ENCODE results near the gene ATP1A4. TPM values are rescaled to one million over a fixed set of nuclear protein-coding genes. Genes with fewer than 3 reads are reported as not detected.

Gene ATP1A4
- total RNA-seq, 1 donor from 2014 or later, result under 0.01 TPM

DNA sequence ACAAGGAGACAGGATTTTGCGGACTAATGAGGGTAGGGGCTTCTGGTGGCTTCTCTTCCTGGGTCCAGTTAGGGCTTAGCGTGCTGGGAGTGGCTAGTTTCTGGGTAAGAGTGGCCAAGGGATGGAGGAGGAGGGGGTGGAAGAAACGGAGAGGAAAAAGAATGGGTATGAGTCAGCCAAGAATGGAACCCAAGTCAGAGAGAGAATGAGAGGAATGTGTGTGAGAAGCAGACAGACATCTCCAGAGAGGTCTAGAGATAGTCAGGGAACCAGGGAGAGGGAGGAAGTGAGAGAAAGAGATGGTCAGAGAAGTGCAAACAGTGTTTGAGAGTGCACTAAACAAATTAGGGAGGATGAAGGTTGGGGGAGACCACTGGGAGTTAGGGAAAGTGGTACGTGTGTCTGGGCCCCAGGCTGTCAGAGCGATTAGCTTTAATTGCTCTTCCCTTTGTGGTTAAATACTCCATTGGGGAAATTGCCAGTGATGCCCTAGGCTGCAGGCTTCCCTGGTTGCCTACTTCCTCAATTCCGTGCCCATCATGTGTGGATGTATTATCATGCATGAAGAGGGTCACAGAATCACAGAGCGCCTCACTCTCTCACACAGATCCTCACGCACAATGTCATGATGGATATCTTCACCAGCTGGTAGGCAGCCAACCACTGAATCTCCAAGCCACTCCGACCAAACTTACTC is 55.2 kb downstream of the ATP1A4 start:
- H3K27ac ChIP-seq (ENCODE audit: low read depth, low read length), result peak overlapping the region; percentile 88
- peaks cover 14 to 26% (median 19%) of the 10 kb centered on the region in 3 donors for H3K36me3 ChIP-seq (ENCODE audit: control insufficient read depth in 3 of 3, insufficient read depth in 3 of 3, low read length in 3 of 3)
- no peaks in the 10 kb centered on the region for H3K9me3 ChIP-seq (ENCODE audit: control insufficient read depth in 3 of 3, low read length in 3 of 3)
- H3K4me3 ChIP-seq (ENCODE audit: low read length in 3 of 3), result peak overlapping the region; percentile 73 to 88 (median 83)
- H3K27me3 ChIP-seq (ENCODE audit: control insufficient read depth in 3 of 3, insufficient read depth in 3 of 3, low read length in 3 of 3), result no peaks in the 10 kb centered on the region
- peaks cover 57 to 70% (median 68%) of the 10 kb centered on the region in 3 donors for H3K4me1 ChIP-seq (ENCODE audit: control insufficient read depth in 3 of 3, insufficient read depth in 3 of 3, low read length in 3 of 3)
- peak overlapping the region; percentile 85 to 92 (median 91) for H3K9ac ChIP-seq (ENCODE audit: low read depth in 1 of 3, low read length in 3 of 3)

- Histone ChIP-seq H3K27me3 (ENCODE audit: control insufficient read depth in 3 of 3, insufficient read depth in 3 of 3, low read length in 3 of 3) (no peaks in the 10 kb centered on the region), H3K4me1 (ENCODE audit: control insufficient read depth in 3 of 3, insufficient read depth in 3 of 3, low read length in 3 of 3) (peaks cover 57 to 70% (median 66%) of the 10 kb centered on the region in 3 donors), H3K9ac (ENCODE audit: low read depth in 1 of 3, low read length in 3 of 3) (peak overlapping the region in 1 of 3 donors; percentile 3), H3K36me3 (ENCODE audit: control insufficient read depth in 3 of 3, insufficient read depth in 3 of 3, low read length in 3 of 3) (peaks cover 12 to 25% (median 15%) of the 10 kb centered on the region in 3 donors), H3K9me3 (ENCODE audit: control insufficient read depth in 3 of 3, low read length in 3 of 3) (no peaks in the 10 kb centered on the region), H3K4me3 (ENCODE audit: low read length in 3 of 3) (peak overlapping the region in 1 of 3 donors; percentile 27), H3K27ac (ENCODE audit: low read depth, low read length) (peak overlapping the region; percentile 88)
These were observed 55.8 kb downstream of the ATP1A4 start for GRCh38 chr1:160207118-160207650.

- Histone ChIP-seq H3K9me3 (ENCODE audit: control insufficient read depth in 3 of 3, low read length in 3 of 3) (no peaks in the 10 kb centered on the region), H3K27ac (ENCODE audit: low read depth, low read length) (peak overlapping the region; percentile 88), H3K4me1 (ENCODE audit: control insufficient read depth in 3 of 3, insufficient read depth in 3 of 3, low read length in 3 of 3) (peaks cover 57 to 70% (median 66%) of the 10 kb centered on the region in 3 donors), H3K9ac (ENCODE audit: low read depth in 1 of 3, low read length in 3 of 3) (peak overlapping the region; percentile 3 to 50 (median 21)), H3K36me3 (ENCODE audit: control insufficient read depth in 3 of 3, insufficient read depth in 3 of 3, low read length in 3 of 3) (peaks cover 13 to 25% (median 16%) of the 10 kb centered on the region in 3 donors), H3K27me3 (ENCODE audit: control insufficient read depth in 3 of 3, insufficient read depth in 3 of 3, low read length in 3 of 3) (no peaks in the 10 kb centered on the region), H3K4me3 (ENCODE audit: low read length in 3 of 3) (peak overlapping the region in 1 of 3 donors; percentile 45)
These were observed 56.6 kb downstream of the ATP1A4 start for GRCh38 chr1:160207771-160208556.

DNA sequence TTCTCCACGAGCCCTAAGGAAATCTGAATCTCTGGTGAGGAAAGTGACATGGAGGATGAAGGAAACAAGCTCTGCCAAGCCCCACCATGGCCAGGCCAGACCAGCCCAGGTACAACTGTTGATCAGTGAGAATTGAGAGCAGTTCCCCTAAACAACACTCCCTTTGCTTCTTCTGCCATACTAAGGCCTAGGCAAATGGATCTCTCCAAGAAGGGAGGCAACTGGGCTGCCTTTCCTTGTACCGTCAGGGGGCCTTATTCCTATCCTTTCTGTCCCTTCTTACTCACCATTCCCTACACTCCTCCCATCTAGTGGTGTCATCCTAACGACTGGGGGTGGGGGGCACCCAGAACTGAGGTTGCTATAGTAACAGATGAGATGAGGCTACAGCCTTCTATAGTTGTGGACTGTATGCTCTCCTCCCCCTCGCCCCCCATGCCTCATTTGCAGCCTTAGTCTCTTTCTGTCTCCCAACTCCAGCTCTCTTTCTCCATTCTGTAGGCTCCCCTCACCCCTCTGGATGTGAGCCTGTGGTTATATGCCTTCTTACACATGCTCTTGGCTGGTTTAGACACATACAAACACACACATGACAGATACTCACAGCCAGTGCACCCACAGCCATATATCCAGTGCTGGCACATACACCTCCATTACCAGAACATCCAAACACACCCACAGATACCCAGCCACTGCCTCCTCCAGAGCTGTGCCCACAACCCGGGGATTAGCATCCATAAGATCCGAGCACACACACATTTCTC is 57.3 kb downstream of the ATP1A4 start:
- peak overlapping the region in 1 of 3 donors; percentile 50 for H3K9ac ChIP-seq (ENCODE audit: low read depth in 1 of 3, low read length in 3 of 3)
- H3K36me3 ChIP-seq (ENCODE audit: control insufficient read depth in 3 of 3, insufficient read depth in 3 of 3, low read length in 3 of 3), result peaks cover 19 to 33% (median 23%) of the 10 kb centered on the region in 3 donors
- H3K4me3 ChIP-seq (ENCODE audit: low read length in 3 of 3), result peak overlapping the region in 1 of 3 donors; percentile 29
- peaks cover 57 to 70% (median 66%) of the 10 kb centered on the region in 3 donors for H3K4me1 ChIP-seq (ENCODE audit: control insufficient read depth in 3 of 3, insufficient read depth in 3 of 3, low read length in 3 of 3)
- H3K27me3 ChIP-seq (ENCODE audit: control insufficient read depth in 3 of 3, insufficient read depth in 3 of 3, low read length in 3 of 3), result no peaks in the 10 kb centered on the region
- H3K9me3 ChIP-seq (ENCODE audit: control insufficient read depth in 3 of 3, low read length in 3 of 3), result no peaks in the 10 kb centered on the region
- peak overlapping the region; percentile 88 for H3K27ac ChIP-seq (ENCODE audit: low read depth, low read length)

DNA sequence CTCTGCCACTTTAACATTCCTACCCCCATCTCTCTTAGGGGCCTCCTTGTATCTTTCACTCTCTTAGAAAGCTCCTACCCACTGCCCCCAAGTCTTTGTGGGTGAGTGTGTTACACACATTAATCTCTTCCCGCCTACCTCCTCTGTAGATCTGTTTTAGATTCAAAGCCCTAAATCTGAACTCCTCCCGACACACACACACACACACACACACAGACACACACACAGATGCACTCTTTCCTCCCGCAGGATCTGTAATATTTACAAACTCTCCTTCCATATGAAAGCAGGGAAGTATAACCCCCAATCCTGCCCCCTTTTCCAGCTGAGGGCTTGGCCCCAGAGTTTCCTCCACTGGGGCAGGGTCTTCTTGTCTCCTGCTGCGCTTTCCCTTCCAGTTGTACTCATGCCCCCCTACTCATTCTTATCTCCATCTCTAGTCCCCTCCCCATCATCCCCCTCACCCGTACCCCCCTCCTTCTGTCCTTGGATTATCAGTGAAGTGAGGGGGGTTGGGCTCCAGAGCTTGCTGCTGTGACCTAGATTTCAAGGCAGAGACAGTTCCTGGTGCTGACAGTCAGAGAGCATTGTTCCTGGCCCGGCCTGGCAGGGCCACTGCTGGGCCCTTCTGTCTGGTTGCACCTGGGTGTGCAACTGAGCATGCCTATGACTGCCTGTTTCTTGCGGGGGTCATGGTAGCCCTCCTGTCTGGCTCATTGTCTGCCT is 58.1 kb downstream of the ATP1A4 start:
- Histone ChIP-seq H3K36me3 (ENCODE audit: control insufficient read depth in 3 of 3, insufficient read depth in 3 of 3, low read length in 3 of 3) (peaks cover 26 to 40% (median 29%) of the 10 kb centered on the region in 3 donors), H3K27me3 (ENCODE audit: control insufficient read depth in 3 of 3, insufficient read depth in 3 of 3, low read length in 3 of 3) (no peaks in the 10 kb centered on the region), H3K4me3 (ENCODE audit: low read length in 3 of 3) (no peak overlapping the region), H3K27ac (ENCODE audit: low read depth, low read length) (peak overlapping the region; percentile 88), H3K9me3 (ENCODE audit: control insufficient read depth in 3 of 3, low read length in 3 of 3) (no peaks in the 10 kb centered on the region), H3K9ac (ENCODE audit: low read depth in 1 of 3, low read length in 3 of 3) (peak overlapping the region in 2 of 3 donors; percentile 59 to 64), H3K4me1 (ENCODE audit: control insufficient read depth in 3 of 3, insufficient read depth in 3 of 3, low read length in 3 of 3) (peaks cover 56 to 62% (median 58%) of the 10 kb centered on the region in 3 donors)

DNA sequence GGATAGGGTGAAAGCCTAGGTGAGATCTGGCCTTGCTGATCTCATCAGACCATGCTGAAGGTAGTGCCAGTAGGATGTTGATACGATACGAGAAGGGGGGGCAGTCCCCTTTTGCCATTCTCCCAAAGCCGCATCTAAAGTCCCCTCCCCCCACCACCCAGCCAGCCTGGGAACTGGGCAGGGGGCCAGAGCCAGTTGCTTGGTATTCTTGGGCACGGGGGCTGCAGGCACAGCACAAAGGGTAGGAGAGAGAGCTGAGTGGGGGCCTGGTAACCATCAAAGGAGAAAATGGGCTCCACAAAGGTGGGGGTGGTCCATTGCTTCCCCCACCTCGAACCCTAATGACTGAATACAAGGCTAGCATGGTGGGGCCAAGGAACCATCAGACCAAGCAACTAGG is 59.2 kb downstream of the ATP1A4 start:
- peaks cover 33 to 50% (median 37%) of the 10 kb centered on the region in 3 donors for H3K36me3 ChIP-seq (ENCODE audit: control insufficient read depth in 3 of 3, insufficient read depth in 3 of 3, low read length in 3 of 3)
- H3K9ac ChIP-seq (ENCODE audit: low read depth in 1 of 3, low read length in 3 of 3), result peak overlapping the region in 1 of 3 donors; percentile 35
- no peaks in the 10 kb centered on the region for H3K27me3 ChIP-seq (ENCODE audit: control insufficient read depth in 3 of 3, insufficient read depth in 3 of 3, low read length in 3 of 3)
- H3K9me3 ChIP-seq (ENCODE audit: control insufficient read depth in 3 of 3, low read length in 3 of 3), result no peaks in the 10 kb centered on the region
- peak overlapping the region; percentile 88 for H3K27ac ChIP-seq (ENCODE audit: low read depth, low read length)
- H3K4me1 ChIP-seq (ENCODE audit: control insufficient read depth in 3 of 3, insufficient read depth in 3 of 3, low read length in 3 of 3), result peaks cover 50 to 54% (median 52%) of the 10 kb centered on the region in 3 donors
- H3K4me3 ChIP-seq (ENCODE audit: low read length in 3 of 3), result no peak overlapping the region

DNA sequence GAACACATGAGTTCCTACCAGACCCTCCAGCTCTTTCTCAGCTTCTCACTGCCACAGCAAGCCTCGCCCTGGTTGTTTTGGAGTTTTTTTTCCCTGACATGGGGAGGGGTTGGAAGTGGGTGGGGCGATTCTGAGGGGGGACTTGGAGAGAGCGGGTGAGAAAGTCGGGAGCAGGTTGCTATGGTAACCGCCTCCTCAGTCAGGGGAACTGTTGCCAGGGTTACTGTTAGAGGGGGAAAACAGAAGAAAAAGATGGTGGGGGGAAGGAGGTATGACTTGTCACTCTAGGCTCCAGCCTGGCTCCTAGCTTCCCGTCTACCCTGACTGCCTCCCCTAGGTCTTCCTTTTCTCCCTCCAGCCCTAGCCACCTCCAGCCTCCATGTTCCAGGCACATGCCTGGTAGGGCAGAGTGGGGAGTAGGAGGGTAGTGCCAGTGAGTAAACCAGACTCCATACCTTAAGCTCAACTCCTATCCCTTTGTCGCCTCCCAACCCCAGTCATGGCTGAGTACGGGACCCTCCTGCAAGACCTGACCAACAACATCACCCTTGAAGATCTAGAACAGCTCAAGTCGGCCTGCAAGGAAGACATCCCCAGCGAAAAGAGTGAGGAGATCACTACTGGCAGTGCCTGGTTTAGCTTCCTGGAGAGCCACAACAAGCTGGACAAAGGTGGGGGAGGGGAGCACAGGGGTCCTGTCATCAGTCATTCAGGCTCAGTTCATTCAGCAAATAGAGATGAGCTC is 59.8 kb downstream of the ATP1A4 start:
- H3K27ac ChIP-seq (ENCODE audit: low read depth, low read length), result peak overlapping the region; percentile 88
- peaks cover 46 to 47% (median 47%) of the 10 kb centered on the region in 3 donors for H3K4me1 ChIP-seq (ENCODE audit: control insufficient read depth in 3 of 3, insufficient read depth in 3 of 3, low read length in 3 of 3)
- peaks cover 40 to 56% (median 43%) of the 10 kb centered on the region in 3 donors for H3K36me3 ChIP-seq (ENCODE audit: control insufficient read depth in 3 of 3, insufficient read depth in 3 of 3, low read length in 3 of 3)
- no peaks in the 10 kb centered on the region for H3K27me3 ChIP-seq (ENCODE audit: control insufficient read depth in 3 of 3, insufficient read depth in 3 of 3, low read length in 3 of 3)
- H3K9ac ChIP-seq (ENCODE audit: low read depth in 1 of 3, low read length in 3 of 3), result no peak overlapping the region
- no peak overlapping the region for H3K4me3 ChIP-seq (ENCODE audit: low read length in 3 of 3)
- no peaks in the 10 kb centered on the region for H3K9me3 ChIP-seq (ENCODE audit: control insufficient read depth in 3 of 3, low read length in 3 of 3)

DNA sequence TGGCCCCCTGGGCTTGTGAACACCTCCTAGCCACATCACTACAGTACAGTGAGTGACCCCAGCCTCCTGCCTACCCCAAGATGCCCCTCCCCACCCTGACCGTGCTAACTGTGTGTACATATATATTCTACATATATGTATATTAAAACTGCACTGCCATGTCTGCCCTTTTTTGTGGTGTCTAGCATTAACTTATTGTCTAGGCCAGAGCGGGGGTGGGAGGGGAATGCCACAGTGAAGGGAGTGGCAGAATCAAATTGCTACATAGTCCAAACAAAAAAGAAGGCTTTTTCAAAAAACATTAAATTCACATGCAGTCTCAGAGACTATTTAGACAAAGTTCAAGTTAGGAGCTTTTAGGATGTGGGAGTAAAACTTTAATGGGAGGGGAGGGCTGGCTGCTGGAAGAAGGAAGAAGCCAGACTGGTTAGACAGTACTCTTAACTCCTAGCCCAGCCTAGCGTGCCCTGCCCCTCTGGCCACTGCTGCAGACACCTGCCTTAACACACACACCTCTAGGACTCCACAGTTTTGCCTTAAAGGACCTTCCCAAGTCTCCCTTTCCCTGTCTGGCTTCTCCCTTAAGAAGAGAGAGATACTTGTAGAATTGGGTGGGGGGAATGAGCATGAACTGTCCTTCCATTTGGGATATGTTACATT is 63.2 kb downstream of the ATP1A4 start:
- Histone ChIP-seq H3K27me3 (ENCODE audit: control insufficient read depth in 3 of 3, insufficient read depth in 3 of 3, low read length in 3 of 3) (no peaks in the 10 kb centered on the region), H3K4me3 (ENCODE audit: low read length in 3 of 3) (no peak overlapping the region), H3K36me3 (ENCODE audit: control insufficient read depth in 3 of 3, insufficient read depth in 3 of 3, low read length in 3 of 3) (peaks cover 60 to 78% (median 73%) of the 10 kb centered on the region in 3 donors), H3K27ac (ENCODE audit: low read depth, low read length) (no peak overlapping the region), H3K9me3 (ENCODE audit: control insufficient read depth in 3 of 3, low read length in 3 of 3) (no peaks in the 10 kb centered on the region), H3K9ac (ENCODE audit: low read depth in 1 of 3, low read length in 3 of 3) (no peak overlapping the region), H3K4me1 (ENCODE audit: control insufficient read depth in 3 of 3, insufficient read depth in 3 of 3, low read length in 3 of 3) (peaks cover 27 to 31% (median 30%) of the 10 kb centered on the region in 3 donors)

All from skeletal muscle tissue (tissue), 4 donors.